ENCODE measurements around the gene HAND2.
A peak's percentile ranks its signal among the peaks of the same experiment; 100 is the strongest.

Gene HAND2

GRCh38 chr4:173489514-173489913, 40.5 kb downstream of the HAND2 start:
- Histone ChIP-seq H3K4me3 (ENCODE audit: low read depth, low read length) (no peak overlapping the region), H3K36me3 (no peaks in the 10 kb centered on the region), H3K4me1 (peaks cover 15% of the 10 kb centered on the region), H3K9me3 (no peaks in the 10 kb centered on the region), H3K27me3 (no peaks in the 10 kb centered on the region)
- no peak for TF ChIP-seq CTCF (IDR thresholded peaks at IDR 0.05; ENCODE audit: low read depth, low read length)
- DNase-seq = no peak

GRCh38 chr4:173488656-173489055, 41.4 kb downstream of the HAND2 start:
- Histone ChIP-seq H3K27me3 (no peaks in the 10 kb centered on the region), H3K4me3 (ENCODE audit: low read depth, low read length) (no peak overlapping the region), H3K4me1 (peaks cover 15% of the 10 kb centered on the region), H3K9me3 (no peaks in the 10 kb centered on the region), H3K36me3 (no peaks in the 10 kb centered on the region)
- no peak for TF ChIP-seq CTCF (IDR thresholded peaks at IDR 0.05; ENCODE audit: low read depth, low read length)
- no peak for DNase-seq

- TF ChIP-seq CTCF (IDR thresholded peaks at IDR 0.05; ENCODE audit: low read depth, low read length) = no peak
- Histone ChIP-seq H3K9me3 (no peaks in the 10 kb centered on the region), H3K4me3 (ENCODE audit: low read depth, low read length) (no peak overlapping the region), H3K36me3 (no peaks in the 10 kb centered on the region), H3K27me3 (no peaks in the 10 kb centered on the region), H3K4me1 (peaks cover 15% of the 10 kb centered on the region)
- DNase-seq = no peak
These were observed 42.0 kb downstream of the HAND2 start for GRCh38 chr4:173488074-173488473.

GRCh38 chr4:173486714-173487392, 43.2 kb downstream of the HAND2 start:
- TF ChIP-seq CTCF (IDR thresholded peaks at IDR 0.05; ENCODE audit: low read depth, low read length) = no peak
- no peaks in the 10 kb centered on the region for H3K27me3 ChIP-seq
- H3K9me3 ChIP-seq = no peaks in the 10 kb centered on the region
- no peaks in the 10 kb centered on the region for H3K36me3 ChIP-seq
- no peak overlapping the region for H3K4me3 ChIP-seq (ENCODE audit: low read depth, low read length)
- no peak for DNase-seq
- H3K4me1 ChIP-seq = peaks cover 15% of the 10 kb centered on the region

GRCh38 chr4:173485164-173485563, 44.9 kb downstream of the HAND2 start:
- no peaks in the 10 kb centered on the region for H3K36me3 ChIP-seq
- no peak overlapping the region for H3K4me3 ChIP-seq (ENCODE audit: low read depth, low read length)
- TF ChIP-seq CTCF (IDR thresholded peaks at IDR 0.05; ENCODE audit: low read depth, low read length) = no peak
- peaks cover 7% of the 10 kb centered on the region for H3K4me1 ChIP-seq
- DNase-seq = peak; percentile 37
- no peaks in the 10 kb centered on the region for H3K9me3 ChIP-seq
- no peaks in the 10 kb centered on the region for H3K27me3 ChIP-seq

- no peaks in the 10 kb centered on the region for H3K9me3 ChIP-seq
- TF ChIP-seq CTCF (IDR thresholded peaks at IDR 0.05; ENCODE audit: low read depth, low read length) = no peak
- no peaks in the 10 kb centered on the region for H3K27me3 ChIP-seq
- H3K4me1 ChIP-seq = no peaks in the 10 kb centered on the region; the same call in 1 of the 2 replicates
- no peaks in the 10 kb centered on the region for H3K36me3 ChIP-seq
- no peak overlapping the region for H3K4me3 ChIP-seq (ENCODE audit: low read depth, low read length)
- DNase-seq = no peak
These were observed 47.6 kb downstream of the HAND2 start for GRCh38 chr4:173482330-173482931.
